GM12801 (cell line): ENCODE data around the gene SEMA5B.

Experiments used
- CTCF ChIP-seq: IDR thresholded peaks from one replicate; pipeline ENCODE4 v1.5.1; 2011; ENCODE audit warnings: control low read depth; ENCODE audit not compliant: insufficient read length; ENCODE audit errors: extremely low read depth

The SEMA5B gene

GRCh38 chr3:123031051-123031450 is 3.5 kb upstream of the SEMA5B start:
- no peak for TF ChIP-seq CTCF

GRCh38 chr3:123028233-123028828 is 768 bp upstream of the SEMA5B start:
- TF ChIP-seq CTCF, result no peak

GRCh38 chr3:123026565-123027291 is 835 bp downstream of the SEMA5B start:
- no peak for TF ChIP-seq CTCF

- no peak for TF ChIP-seq CTCF
Measured at GRCh38 chr3:123025642-123026521, 1.7 kb downstream of the SEMA5B start.

DNA sequence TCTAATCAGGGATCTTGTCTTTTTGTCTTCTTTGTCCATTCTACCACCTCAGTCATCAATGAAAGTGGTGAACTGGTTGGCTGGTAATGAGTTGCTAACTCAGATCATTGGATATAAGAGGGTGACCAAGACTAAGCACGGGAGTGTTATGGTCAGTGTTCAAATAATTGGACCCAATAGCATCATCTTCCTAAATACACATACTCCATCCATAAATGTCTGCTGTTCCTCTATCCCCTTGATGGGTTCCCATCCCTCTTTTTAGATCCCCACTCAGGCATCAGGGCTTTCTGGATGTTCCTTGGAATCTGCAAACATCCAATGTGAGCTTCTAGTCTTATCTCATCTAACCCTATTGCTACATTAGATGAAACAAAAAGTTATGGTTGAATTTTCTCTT is 3.5 kb downstream of the SEMA5B start:
- TF ChIP-seq CTCF, result no peak

DNA sequence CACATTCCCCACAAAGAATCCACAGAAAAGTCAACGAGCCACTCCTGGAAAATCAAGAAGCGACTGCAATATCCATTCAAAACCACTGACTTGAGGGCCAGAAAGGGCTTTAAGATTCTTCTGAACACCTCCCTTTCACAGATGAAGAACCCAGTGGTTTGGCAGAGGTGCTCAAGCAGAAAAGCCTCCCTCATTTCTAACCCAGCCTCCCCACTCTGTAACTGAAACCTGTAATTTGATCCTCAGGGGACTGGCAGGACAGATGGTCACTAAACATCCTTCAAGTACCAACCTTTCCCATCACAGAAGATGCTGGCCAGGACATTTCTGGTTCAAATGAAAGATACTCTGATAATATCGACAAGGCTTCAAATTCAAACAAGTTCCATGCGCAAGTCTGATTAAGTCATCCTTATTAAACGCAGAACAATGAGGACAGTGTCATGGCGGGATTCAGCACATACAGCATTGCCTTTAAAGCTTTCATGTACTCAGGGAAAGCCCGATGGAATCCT is 5.5 kb downstream of the SEMA5B start:
- no peak for TF ChIP-seq CTCF

DNA sequence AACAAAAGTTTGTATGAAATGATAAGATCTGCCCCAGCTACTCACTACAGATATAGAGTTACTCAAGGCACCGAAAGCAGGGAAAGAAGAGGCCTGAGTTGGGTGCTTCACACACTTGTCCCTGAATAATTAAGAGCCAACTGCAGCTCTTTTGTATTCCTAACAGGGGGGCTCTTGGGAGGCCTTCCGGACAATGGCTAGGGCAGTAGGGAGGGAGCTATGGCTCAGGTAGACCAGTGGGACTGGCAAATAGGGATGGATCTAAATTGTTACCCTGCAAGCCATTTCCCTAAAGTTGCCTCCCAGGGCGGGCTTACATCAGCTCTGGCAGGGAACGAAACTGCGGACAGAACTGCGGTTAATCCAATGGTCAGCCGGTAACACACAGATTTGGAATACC is 6.2 kb downstream of the SEMA5B start:
- no peak for TF ChIP-seq CTCF
